ENCODE measurements around the gene DECR2. TPM values are rescaled to one million over a fixed set of nuclear protein-coding genes. Genes with fewer than 3 reads are reported as not detected.

DECR2 gene
- total RNA-seq, 2 experiments from 2014 or later, result 8.0 to 14.4 TPM

- no peak for DNase-seq (ENCODE audit: low spot score)
- no peaks in the 10 kb centered on the region for H3K79me2 ChIP-seq (ENCODE audit: insufficient read depth, low read depth, low read length)
- H3K4me3 ChIP-seq (ENCODE audit: low read depth, low read length, poor library complexity, severe bottlenecking), result no peak overlapping the region
- no peak overlapping the region for H2AFZ ChIP-seq (ENCODE audit: low read length)
- H3K9me2 ChIP-seq (ENCODE audit: insufficient read depth, low read length), result no peaks in the 10 kb centered on the region
- H3K4me1 ChIP-seq (ENCODE audit: insufficient read depth, low read length, poor library complexity, severe bottlenecking), result no peaks in the 10 kb centered on the region
- H3K27ac ChIP-seq (ENCODE audit: low read depth, low read length, poor library complexity, severe bottlenecking), result no peak overlapping the region
- H3K4me2 ChIP-seq (ENCODE audit: low read length), result no peak overlapping the region
- POLR2A ChIA-PET, result no interaction called here
- peaks cover 18% of the 10 kb centered on the region for H3K36me3 ChIP-seq (ENCODE audit: insufficient read depth, low read length)
- H3K9me3 ChIP-seq (ENCODE audit: low read length), result no peaks in the 10 kb centered on the region
- CTCF ChIA-PET (ENCODE audit: unreplicated experiment), result no interaction called here
- TF ChIP-seq CTCF (conservative IDR thresholded peaks at IDR 0.05; ENCODE audit: low read length) (no peak), EZH2phosphoT487 (IDR thresholded peaks at IDR 0.05; ENCODE audit: borderline replicate concordance, low read depth, low read length) (no peak)
- no TSS peak for BruUV-seq (replicated peaks)
- no peaks in the 10 kb centered on the region for H4K20me1 ChIP-seq (ENCODE audit: insufficient read depth, low read length)
- intact Hi-C loops (cut with micrococcal nuclease; ENCODE audit: unreplicated experiment), result no loop called here
These were observed 38.4 kb upstream of the DECR2 start for GRCh38 chr16:363110-363765.

- TF ChIP-seq CTCF (conservative IDR thresholded peaks at IDR 0.05; ENCODE audit: low read length) (no peak), EZH2phosphoT487 (IDR thresholded peaks at IDR 0.05; ENCODE audit: borderline replicate concordance, low read depth, low read length) (no peak)
- intact Hi-C loops (cut with micrococcal nuclease; ENCODE audit: unreplicated experiment), result no loop called here
- CTCF ChIA-PET (ENCODE audit: unreplicated experiment), result no interaction called here
These were observed 37.8 kb upstream of the DECR2 start for GRCh38 chr16:363766-364490.

More at GRCh38 chr16:363766-364490, 37.8 kb upstream of the DECR2 start:
- Histone ChIP-seq H3K9me3 (ENCODE audit: low read length) (no peaks in the 10 kb centered on the region), H3K9me2 (ENCODE audit: insufficient read depth, low read length) (no peaks in the 10 kb centered on the region), H3K4me1 (ENCODE audit: insufficient read depth, low read length, poor library complexity, severe bottlenecking) (no peaks in the 10 kb centered on the region), H3K79me2 (ENCODE audit: insufficient read depth, low read depth, low read length) (no peaks in the 10 kb centered on the region), H3K36me3 (ENCODE audit: insufficient read depth, low read length) (peaks cover 25% of the 10 kb centered on the region), H3K4me3 (ENCODE audit: low read depth, low read length, poor library complexity, severe bottlenecking) (no peak overlapping the region), H4K20me1 (ENCODE audit: insufficient read depth, low read length) (no peaks in the 10 kb centered on the region), H3K27ac (ENCODE audit: low read depth, low read length, poor library complexity, severe bottlenecking) (no peak overlapping the region), H2AFZ (ENCODE audit: low read length) (no peak overlapping the region), H3K4me2 (ENCODE audit: low read length) (no peak overlapping the region)
- POLR2A ChIA-PET, result no interaction called here
- no TSS peak for BruUV-seq (replicated peaks)
- DNase-seq (ENCODE audit: low spot score), result no peak

Measured in OCI-LY7 (cell line).